ENCODE data around the gene TAS2R60. TPM values are rescaled to one million over a fixed set of nuclear protein-coding genes. Genes with fewer than 3 reads are reported as not detected.

The TAS2R60 gene
- polyA plus RNA-seq, 1 of the 3 experiments (the other 2 are of a cell fraction), result not detected

DNA sequence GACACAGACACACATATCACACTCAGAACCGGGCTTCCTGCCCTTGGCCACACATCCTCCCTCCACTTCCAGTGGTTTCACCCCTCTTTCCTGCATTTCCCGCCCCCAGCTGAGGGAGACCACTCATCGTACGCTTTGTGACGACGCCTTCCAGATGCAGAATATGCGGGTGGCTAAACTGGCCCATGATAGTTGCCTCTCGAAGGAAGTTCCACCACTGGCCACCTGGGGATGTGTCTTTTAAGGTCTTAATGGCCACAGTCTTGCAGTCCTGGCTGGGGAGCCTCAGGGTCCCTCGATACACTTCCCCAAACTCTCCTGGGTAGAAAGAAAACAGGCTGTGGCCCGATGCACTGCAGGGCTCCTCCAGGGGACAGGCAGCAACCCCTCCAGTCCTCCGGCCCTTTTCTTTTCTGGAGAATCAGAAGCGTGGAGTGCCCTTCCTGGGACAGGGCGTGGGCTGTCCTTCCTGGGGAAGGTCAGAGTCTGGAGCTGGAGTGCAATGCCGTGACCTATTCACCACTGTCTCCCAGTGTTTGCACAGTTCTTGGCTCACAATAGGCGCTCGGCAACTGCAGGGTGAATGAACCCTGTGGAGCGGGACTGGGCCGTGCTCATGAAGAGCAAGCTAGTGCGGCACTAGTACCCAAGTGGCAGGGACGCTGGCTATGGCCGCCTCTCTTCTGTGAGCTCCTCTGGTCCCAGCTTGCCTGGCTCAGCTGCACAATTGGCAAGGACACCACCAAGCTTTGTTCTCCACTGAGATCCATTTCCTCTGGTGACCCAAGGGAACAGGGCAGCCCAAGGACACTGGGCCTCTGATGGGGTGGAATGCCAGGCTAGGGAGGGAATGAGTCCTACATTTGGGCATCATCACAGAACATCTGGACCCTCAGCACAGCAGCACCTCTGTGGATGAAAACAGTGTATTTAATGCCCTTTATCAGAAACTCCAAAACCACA lies 47.8 kb upstream of the TAS2R60 start:
- H3F3A ChIP-seq (replicated peaks; ENCODE audit: insufficient read depth), result peaks cover 45% of the 10 kb centered on the region
- H3K4me1 ChIP-seq (ENCODE audit: control insufficient read depth in 1 of 2, insufficient read depth in 2 of 2, low read depth in 1 of 2, low read length in 1 of 2), result peaks cover 10 to 15% of the 10 kb centered on the region in 2 experiments; a peak in 3 of 4 replicates
- DNase-seq, result no peak
- 85% methylated on average over 21 of the region's 21 CpGs for WGBS (ENCODE audit: low lambda C conversion rate)
- ChIA-PET CTCF (interaction anchor here (0.8 to 8.3 kb wide), 6 partner anchors 9 to 155 kb away, joined by 4 to 43 read pairs (median 10); partner anchors contain the start of gene ZYX), POLR2A (no interaction called here)
- no peak overlapping the region for H3K27ac ChIP-seq (ENCODE audit: low read depth in 2 of 2, low read length in 1 of 2)
- H3K9ac ChIP-seq, result no peak overlapping the region
- H3K79me2 ChIP-seq (ENCODE audit: insufficient read depth), result no peaks in the 10 kb centered on the region
- no peak for TF ChIP-seq TAF1 (IDR thresholded peaks at IDR 0.05; ENCODE audit: borderline replicate concordance, low read depth, low read length)
- TF ChIP-seq, protein P1, sequence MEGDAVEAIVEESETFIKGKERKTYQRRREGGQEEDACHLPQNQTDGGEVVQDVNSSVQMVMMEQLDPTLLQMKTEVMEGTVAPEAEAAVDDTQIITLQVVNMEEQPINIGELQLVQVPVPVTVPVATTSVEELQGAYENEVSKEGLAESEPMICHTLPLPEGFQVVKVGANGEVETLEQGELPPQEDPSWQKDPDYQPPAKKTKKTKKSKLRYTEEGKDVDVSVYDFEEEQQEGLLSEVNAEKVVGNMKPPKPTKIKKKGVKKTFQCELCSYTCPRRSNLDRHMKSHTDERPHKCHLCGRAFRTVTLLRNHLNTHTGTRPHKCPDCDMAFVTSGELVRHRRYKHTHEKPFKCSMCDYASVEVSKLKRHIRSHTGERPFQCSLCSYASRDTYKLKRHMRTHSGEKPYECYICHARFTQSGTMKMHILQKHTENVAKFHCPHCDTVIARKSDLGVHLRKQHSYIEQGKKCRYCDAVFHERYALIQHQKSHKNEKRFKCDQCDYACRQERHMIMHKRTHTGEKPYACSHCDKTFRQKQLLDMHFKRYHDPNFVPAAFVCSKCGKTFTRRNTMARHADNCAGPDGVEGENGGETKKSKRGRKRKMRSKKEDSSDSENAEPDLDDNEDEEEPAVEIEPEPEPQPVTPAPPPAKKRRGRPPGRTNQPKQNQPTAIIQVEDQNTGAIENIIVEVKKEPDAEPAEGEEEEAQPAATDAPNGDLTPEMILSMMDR (IDR thresholded peaks at IDR 0.05), result peak; percentile 44
- no peaks in the 10 kb centered on the region for H3K9me2 ChIP-seq
- H4K20me1 ChIP-seq (ENCODE audit: insufficient read depth), result peaks cover 26% of the 10 kb centered on the region
- H2AFZ ChIP-seq (ENCODE audit: low read depth), result no peak overlapping the region
- H3K36me3 ChIP-seq (replicated peaks in 1 of 2; ENCODE audit: control insufficient read depth in 1 of 2, insufficient read depth in 2 of 2, low read length in 1 of 2), result peaks cover 18 to 19% of the 10 kb centered on the region in 2 experiments
- no peak overlapping the region for H3K4me3 ChIP-seq (ENCODE audit: low read depth in 2 of 2, low read length in 1 of 2)
- no peak overlapping the region for H3K4me2 ChIP-seq
- H3K9me3 ChIP-seq, result no peaks in the 10 kb centered on the region
- H3K27me3 ChIP-seq (ENCODE audit: insufficient read depth), result no peaks in the 10 kb centered on the region

DNA sequence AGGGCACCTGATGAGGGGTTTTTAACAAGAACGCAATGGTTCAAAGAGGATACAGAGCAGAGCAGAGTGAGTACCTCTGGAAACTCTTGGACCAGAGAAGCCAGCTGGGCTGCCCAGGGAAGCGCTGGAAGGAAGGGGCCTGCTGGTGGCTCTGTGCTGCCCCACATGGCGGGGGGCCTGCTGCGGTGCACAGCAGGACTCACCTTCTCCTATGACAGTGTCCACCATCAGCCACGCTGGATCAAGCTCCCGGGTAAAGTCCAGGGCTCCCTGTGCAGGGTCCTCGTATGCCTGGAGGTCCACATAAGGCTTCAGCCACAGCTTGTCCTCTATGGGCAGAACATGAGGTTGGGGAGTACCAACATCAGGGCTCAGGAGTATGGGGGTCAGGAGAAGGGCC lies 47.1 kb upstream of the TAS2R60 start:
- peaks cover 10 to 12% of the 10 kb centered on the region in 2 experiments for H3K36me3 ChIP-seq (replicated peaks in 1 of 2; ENCODE audit: control insufficient read depth in 1 of 2, insufficient read depth in 2 of 2, low read length in 1 of 2)
- H2AFZ ChIP-seq (ENCODE audit: low read depth), result no peak overlapping the region
- no peaks in the 10 kb centered on the region for H3K79me2 ChIP-seq (ENCODE audit: insufficient read depth)
- H3K4me1 ChIP-seq (ENCODE audit: control insufficient read depth in 1 of 2, insufficient read depth in 2 of 2, low read depth in 1 of 2, low read length in 1 of 2), result peaks cover 10% of the 10 kb centered on the region in 2 experiments; a peak in 3 of 4 replicates
- CTCF ChIA-PET, result interaction anchor here (1.6 to 7.5 kb wide), 4 partner anchors 9 to 156 kb away, joined by 4 to 38 read pairs (median 10); partner anchors contain the start of gene ZYX
- H3K9me2 ChIP-seq, result no peaks in the 10 kb centered on the region
- H3K4me2 ChIP-seq, result no peak overlapping the region
- H3K9ac ChIP-seq, result no peak overlapping the region
- 78% methylated on average over 5 of the region's 7 CpGs for WGBS (ENCODE audit: low lambda C conversion rate)
- H3K4me3 ChIP-seq (ENCODE audit: low read depth in 2 of 2, low read length in 1 of 2), result no peak overlapping the region
- POLR2A ChIA-PET, result no interaction called here
- peaks cover 19% of the 10 kb centered on the region for H4K20me1 ChIP-seq (ENCODE audit: insufficient read depth)
- H3F3A ChIP-seq (replicated peaks; ENCODE audit: insufficient read depth), result peaks cover 38% of the 10 kb centered on the region
- no peaks in the 10 kb centered on the region for H3K9me3 ChIP-seq
- no peak for DNase-seq
- no peak for TF ChIP-seq GABPA (IDR thresholded peaks at IDR 0.05; ENCODE audit: low read depth)
- TF ChIP-seq, protein P1 (IDR thresholded peaks at IDR 0.05), result no peak
- TF ChIP-seq, protein P2, sequence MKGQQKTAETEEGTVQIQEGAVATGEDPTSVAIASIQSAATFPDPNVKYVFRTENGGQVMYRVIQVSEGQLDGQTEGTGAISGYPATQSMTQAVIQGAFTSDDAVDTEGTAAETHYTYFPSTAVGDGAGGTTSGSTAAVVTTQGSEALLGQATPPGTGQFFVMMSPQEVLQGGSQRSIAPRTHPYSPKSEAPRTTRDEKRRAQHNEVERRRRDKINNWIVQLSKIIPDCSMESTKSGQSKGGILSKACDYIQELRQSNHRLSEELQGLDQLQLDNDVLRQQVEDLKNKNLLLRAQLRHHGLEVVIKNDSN (IDR thresholded peaks at IDR 0.05; ENCODE audit: borderline replicate concordance, low read depth), result no peak
- H3K27me3 ChIP-seq (ENCODE audit: insufficient read depth), result no peaks in the 10 kb centered on the region
- no peak overlapping the region for H3K27ac ChIP-seq (ENCODE audit: low read depth in 2 of 2, low read length in 1 of 2)
